Suprapubic skin (tissue), 4 donors: ENCODE results near the gene MROH2B. TPM values are rescaled to one million over a fixed set of nuclear protein-coding genes. Genes with fewer than 3 reads are reported as not detected.

Experiments used
- DNase-seq, 2 donors: peaks; one replicate each; pipeline ENCODE4 v3.0.0-alpha.2; 2019; ENCODE audit warnings: low spot score in 2 of 2
- H3K27ac ChIP-seq: fragments of 200-600 bp; sonication (generic); one replicate; pipeline ENCODE4 v1.5.1; 2019
- H3K27me3 ChIP-seq: fragments of 200-600 bp; sonication (generic); one replicate; pipeline ENCODE4 v1.5.1; 2019
- H3K36me3 ChIP-seq: fragments of 200-600 bp; sonication (generic); one replicate; pipeline ENCODE4 v1.5.1; 2019
- H3K4me1 ChIP-seq: fragments of 200-600 bp; sonication (generic); one replicate; pipeline ENCODE4 v1.5.1; 2019
- H3K4me3 ChIP-seq: fragments of 200-600 bp; sonication (generic); one replicate; pipeline ENCODE4 v1.5.1; 2019; ENCODE audit warnings: mild to moderate bottlenecking
- H3K9me3 ChIP-seq: fragments of 200-600 bp; sonication (generic); one replicate; pipeline ENCODE4 v1.5.1; 2019
- CTCF ChIP-seq, 2 donors: fragments of 200-600 bp in 1 of 2; fragments of 450-650 bp in 1 of 2; sonication (generic) in 1 of 2; IDR thresholded peaks; one replicate each; pipeline ENCODE4 v1.5.1; 2016 to 2019; ENCODE audit warnings: antibody characterized with exemption in 2 of 2, mild to moderate bottlenecking in 1 of 2, moderate library complexity in 1 of 2
- EP300 ChIP-seq: sonication (generic); formaldehyde crosslinking; IDR thresholded peaks from one replicate; pipeline ENCODE4 v1.6.1; 2017; ENCODE audit warnings: antibody characterized with exemption
- POLR2A ChIP-seq, 2 donors: fragments of 450-650 bp; IDR thresholded peaks; one replicate each; pipeline ENCODE4 v1.6.1; 2017; ENCODE audit warnings: antibody characterized with exemption in 2 of 2, mild to moderate bottlenecking in 2 of 2, moderate library complexity in 2 of 2
- POLR2AphosphoS5 ChIP-seq, 3 donors: sonication (generic); formaldehyde crosslinking; IDR thresholded peaks; one replicate each; pipeline ENCODE4 v1.6.1; 2017; ENCODE audit warnings: antibody characterized with exemption in 3 of 3
- WGBS: methylation state at CpG from one replicate; pipeline ENCODE4 v1.1.5; 2018; 5-methylcytosine and 5-hydroxymethylcytosine counted together
- total RNA-seq, 4 donors: library from RNA; depleted of rRNA; stranded (reverse); fragments of >200 nt; gene quantifications; one replicate each; pipeline ENCODE4 v1.1.0, GENCODE V29; 2016

MROH2B gene
- total RNA-seq, 4 donors from 2014 or later: not detected

DNA sequence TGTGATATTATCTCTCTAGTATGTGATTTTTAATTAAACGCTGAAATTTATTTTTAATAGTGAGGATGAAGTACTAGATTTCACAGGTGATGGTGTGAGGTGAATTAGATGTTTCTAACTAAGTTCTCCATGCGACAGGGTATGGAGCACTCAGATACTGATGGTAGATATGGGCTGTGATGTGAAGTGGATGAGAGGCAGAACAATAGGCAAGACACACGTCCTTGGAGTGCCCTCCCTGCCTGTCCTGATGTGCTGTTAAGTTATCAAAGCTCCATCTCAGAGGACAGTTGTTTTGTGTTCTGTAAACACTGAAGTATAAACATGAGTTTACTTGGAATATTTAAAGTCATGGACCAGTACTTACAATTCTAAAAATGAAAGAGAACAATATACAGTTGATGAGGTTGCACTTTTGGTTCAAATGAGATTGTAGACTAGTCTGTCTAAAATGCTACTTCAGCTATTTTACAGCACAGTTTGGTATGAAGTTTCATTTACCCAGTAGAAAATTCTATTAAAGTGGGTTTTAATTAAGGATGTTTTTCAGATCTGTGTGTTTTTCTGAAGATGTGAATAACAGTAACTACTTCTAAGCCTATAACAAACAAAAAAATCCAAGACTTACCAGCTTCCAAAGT lies 97.7 kb downstream of the MROH2B start:
- Histone ChIP-seq H3K27ac (no peak overlapping the region), H3K4me3 (no peak overlapping the region), H3K4me1 (no peaks in the 10 kb centered on the region), H3K27me3 (no peaks in the 10 kb centered on the region), H3K9me3 (no peaks in the 10 kb centered on the region), H3K36me3 (no peaks in the 10 kb centered on the region)
- 79% methylated on average over 3 of the region's 3 CpGs for WGBS
- no peak for DNase-seq
- TF ChIP-seq CTCF (IDR thresholded peaks at IDR 0.05) (no peak), POLR2AphosphoS5 (IDR thresholded peaks at IDR 0.05) (no peak), EP300 (no peak), POLR2A (IDR thresholded peaks at IDR 0.05) (no peak)

DNA sequence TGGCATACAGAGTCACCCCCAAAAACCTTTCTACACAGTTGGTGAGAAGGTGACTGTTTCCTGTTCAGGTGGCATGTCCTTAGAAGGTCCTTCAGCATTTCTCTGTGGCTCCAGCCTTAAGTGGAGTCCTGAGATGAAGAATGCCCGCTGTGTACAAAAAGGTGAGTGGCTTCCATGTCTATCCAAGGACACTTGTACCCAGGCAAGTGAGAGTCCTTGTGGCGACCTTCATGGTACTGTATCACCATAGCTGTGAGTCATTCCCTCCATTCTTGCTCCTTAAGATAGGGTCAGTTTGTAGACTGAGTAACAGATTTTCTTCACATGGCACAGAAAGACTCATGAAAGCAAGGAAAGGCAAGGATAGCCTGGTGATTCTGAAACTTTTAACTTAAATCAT lies 98.7 kb downstream of the MROH2B start:
- no peak for TF ChIP-seq POLR2AphosphoS5 (IDR thresholded peaks at IDR 0.05)
- TF ChIP-seq CTCF (IDR thresholded peaks at IDR 0.05): no peak
- no peak for TF ChIP-seq EP300
- TF ChIP-seq POLR2A (IDR thresholded peaks at IDR 0.05): no peak
- no peak overlapping the region for H3K4me3 ChIP-seq
- H3K27ac ChIP-seq: no peak overlapping the region
- no peaks in the 10 kb centered on the region for H3K9me3 ChIP-seq
- H3K36me3 ChIP-seq: no peaks in the 10 kb centered on the region
- WGBS: 88% methylated on average over 2 of the region's 2 CpGs
- no peak for DNase-seq
- H3K27me3 ChIP-seq: no peaks in the 10 kb centered on the region
- no peaks in the 10 kb centered on the region for H3K4me1 ChIP-seq

GRCh38 chr5:40962207-40962955 lies 108.8 kb downstream of the MROH2B start:
- DNase-seq: no peak
- Histone ChIP-seq H3K9me3 (no peaks in the 10 kb centered on the region), H3K4me3 (no peak overlapping the region), H3K27ac (no peak overlapping the region), H3K36me3 (no peaks in the 10 kb centered on the region), H3K4me1 (no peaks in the 10 kb centered on the region), H3K27me3 (no peaks in the 10 kb centered on the region)
- TF ChIP-seq POLR2A (IDR thresholded peaks at IDR 0.05) (no peak), POLR2AphosphoS5 (IDR thresholded peaks at IDR 0.05) (no peak), EP300 (no peak), CTCF (IDR thresholded peaks at IDR 0.05) (no peak)
- 73% methylated on average over 4 of the region's 4 CpGs for WGBS

DNA sequence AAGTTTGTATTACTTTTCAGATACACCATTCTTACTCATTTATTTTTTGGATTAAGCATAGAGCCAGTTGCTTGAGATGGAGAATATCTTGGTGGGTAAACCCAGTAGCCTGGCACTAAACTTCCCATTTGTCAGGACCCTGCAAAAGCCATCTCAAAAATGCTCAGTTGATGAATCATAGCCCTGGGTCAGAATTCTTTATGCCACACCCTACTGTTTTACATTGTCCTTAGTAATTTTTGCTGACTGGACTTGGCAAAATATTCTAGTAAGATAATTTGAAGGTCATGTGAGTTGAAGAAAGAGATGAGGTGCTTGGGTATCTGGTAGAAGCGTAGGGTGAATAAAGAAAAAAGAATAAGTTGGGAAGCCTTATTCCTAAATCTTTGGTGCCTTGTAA lies 111.1 kb downstream of the MROH2B start:
- no peak overlapping the region for H3K4me3 ChIP-seq
- no peak for DNase-seq
- H3K27ac ChIP-seq: no peak overlapping the region
- H3K27me3 ChIP-seq: no peaks in the 10 kb centered on the region
- TF ChIP-seq EP300 (no peak), POLR2AphosphoS5 (IDR thresholded peaks at IDR 0.05) (no peak), CTCF (IDR thresholded peaks at IDR 0.05) (no peak), POLR2A (IDR thresholded peaks at IDR 0.05) (no peak)
- no peaks in the 10 kb centered on the region for H3K36me3 ChIP-seq
- H3K4me1 ChIP-seq: no peaks in the 10 kb centered on the region
- WGBS: 91% methylated on average over 1 of the region's 1 CpG
- H3K9me3 ChIP-seq: no peaks in the 10 kb centered on the region

DNA sequence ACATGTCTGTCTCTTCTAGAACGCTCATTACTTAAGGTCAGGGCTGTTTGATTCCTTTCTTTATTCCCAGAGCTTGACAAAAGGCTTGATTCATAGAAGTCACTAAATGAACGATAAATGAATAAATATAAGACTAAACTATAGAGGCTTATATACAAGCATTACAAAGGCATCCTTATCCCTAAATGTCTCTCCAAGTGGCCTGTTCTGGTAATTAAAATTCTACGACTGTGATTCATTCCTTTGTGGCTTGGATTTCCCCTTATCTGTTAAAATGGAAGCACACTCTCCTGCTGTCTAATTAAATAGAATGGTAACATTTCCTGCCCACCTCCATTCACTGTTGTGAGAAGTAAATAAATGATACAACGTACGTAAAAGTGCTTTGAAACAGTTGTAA lies 112.3 kb downstream of the MROH2B start:
- H3K27me3 ChIP-seq: no peaks in the 10 kb centered on the region
- H3K4me1 ChIP-seq: no peaks in the 10 kb centered on the region
- no peak overlapping the region for H3K4me3 ChIP-seq
- no peaks in the 10 kb centered on the region for H3K9me3 ChIP-seq
- no peaks in the 10 kb centered on the region for H3K36me3 ChIP-seq
- H3K27ac ChIP-seq: no peak overlapping the region
- 91% methylated on average over 5 of the region's 5 CpGs for WGBS
- DNase-seq: no peak
- TF ChIP-seq POLR2A (IDR thresholded peaks at IDR 0.05) (no peak), POLR2AphosphoS5 (IDR thresholded peaks at IDR 0.05) (no peak), EP300 (no peak), CTCF (IDR thresholded peaks at IDR 0.05) (no peak)
